Heart left ventricle (tissue), 13 donors: Measurements from ENCODE around the gene KIF3C.

Experiments
- POLR2A ChIP-seq, 2 donors: fragments of 450-650 bp; IDR thresholded peaks; one replicate each; pipeline ENCODE4 v1.6.1; 2017; ENCODE audit warnings: antibody characterized with exemption in 2 of 2, mild to moderate bottlenecking in 2 of 2, moderate library complexity in 2 of 2
- TF ChIP-seq, protein P1 (sequence below), 12 donors: fragments of 200-600 bp; sonication (generic) in 4 of 12; IDR thresholded peaks; one replicate each; pipeline versions ENCODE4 v1.5.0 to v1.8.0; 2018 to 2022; ENCODE audit warnings: antibody characterized with exemption in 12 of 12, mild to moderate bottlenecking in 5 of 12
- donor health status: ischemic (EF 13 %, LVEDD 7.1; RV severe dilation, severe dysfunction).
- donor health status: DM: no; HTN: yes; CAD: no.
- donor health status: DM: no; HTN: no; CAD: no.
- donor health status: ischemic (EF 25% LVEDD 6.9; RV normal size, moderate dysfunction).
- donor health status: ischemic (EF 25% LVEDD 5.7; RV mildly dilated, moderate dysfunction).
- donor health status: ischemic (EF 35%, LVEDD 5.7; RV mildly dilated, moderate dysfunction).
- donor health status: nonischemic (EF 11% LVEDD 7.7; RV severe dilation, severe dysfunction).
- donor health status: DM: yes; HTN: yes; CAD: no.
- donor health status: PGD.
- donor health status: ischemic (EF 29% LVEDD 5.4; RV normal size, mild dysfunction).
- donor health status: nonischemic (EF 23%, LVEDD 6.1; RV moderate dilation, normal function).

DNA sequence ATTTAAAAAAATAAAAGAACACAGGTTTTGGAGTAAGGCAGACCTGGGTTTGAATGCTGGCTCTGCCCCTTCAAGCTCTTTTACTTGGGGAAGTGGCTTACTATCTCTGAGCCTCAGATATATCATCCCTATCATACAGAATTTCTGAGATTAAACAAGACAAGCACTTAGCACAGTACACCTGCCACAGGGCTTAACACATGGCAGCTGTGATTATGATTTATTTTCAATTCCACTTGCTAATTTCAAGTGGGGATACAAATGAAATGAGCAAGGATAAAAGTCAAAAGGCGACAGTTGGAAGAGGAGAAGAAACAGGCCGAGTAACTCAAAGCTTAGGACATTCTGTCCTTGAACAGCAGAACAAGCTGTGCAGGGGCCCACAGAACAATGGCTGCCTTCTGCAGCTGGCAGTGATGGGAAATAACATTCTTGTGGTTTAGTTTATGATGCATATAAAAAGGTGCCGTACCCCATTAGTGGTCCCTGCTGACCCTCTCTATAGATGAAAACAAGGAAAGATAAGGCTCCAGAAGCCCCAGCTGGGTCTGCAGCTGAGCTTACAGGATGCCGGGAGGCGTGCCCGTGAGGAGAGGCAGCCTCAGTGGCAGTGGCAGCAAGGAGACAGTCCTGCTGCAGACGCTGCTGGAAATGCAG is 45.3 kb downstream of the KIF3C start:
- no peak for TF ChIP-seq POLR2A (IDR thresholded peaks at IDR 0.05)
- TF ChIP-seq, protein P1, sequence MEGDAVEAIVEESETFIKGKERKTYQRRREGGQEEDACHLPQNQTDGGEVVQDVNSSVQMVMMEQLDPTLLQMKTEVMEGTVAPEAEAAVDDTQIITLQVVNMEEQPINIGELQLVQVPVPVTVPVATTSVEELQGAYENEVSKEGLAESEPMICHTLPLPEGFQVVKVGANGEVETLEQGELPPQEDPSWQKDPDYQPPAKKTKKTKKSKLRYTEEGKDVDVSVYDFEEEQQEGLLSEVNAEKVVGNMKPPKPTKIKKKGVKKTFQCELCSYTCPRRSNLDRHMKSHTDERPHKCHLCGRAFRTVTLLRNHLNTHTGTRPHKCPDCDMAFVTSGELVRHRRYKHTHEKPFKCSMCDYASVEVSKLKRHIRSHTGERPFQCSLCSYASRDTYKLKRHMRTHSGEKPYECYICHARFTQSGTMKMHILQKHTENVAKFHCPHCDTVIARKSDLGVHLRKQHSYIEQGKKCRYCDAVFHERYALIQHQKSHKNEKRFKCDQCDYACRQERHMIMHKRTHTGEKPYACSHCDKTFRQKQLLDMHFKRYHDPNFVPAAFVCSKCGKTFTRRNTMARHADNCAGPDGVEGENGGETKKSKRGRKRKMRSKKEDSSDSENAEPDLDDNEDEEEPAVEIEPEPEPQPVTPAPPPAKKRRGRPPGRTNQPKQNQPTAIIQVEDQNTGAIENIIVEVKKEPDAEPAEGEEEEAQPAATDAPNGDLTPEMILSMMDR (IDR thresholded peaks at IDR 0.05), result no peak
